Activated naive CD4-positive, alpha-beta T cell treated with anti-CD3 and anti-CD28 coated beads, Interleukin-2, amount 10 ng/mL, durations not matched to agents 7 days and 5 days (primary cell): ENCODE results near the gene PLPPR3.

Experiments
- CTCF ChIA-PET: fragments of 350-600 bp; sonication (Branson Sonifier 250); formaldehyde crosslinking; loops from one replicate; lab custom pipeline; 2021; ENCODE audit warnings: antibody characterized with exemption; lab: Charles Lee
- DNase-seq: peaks from one replicate; pipeline ENCODE4 v3.0.0-alpha.2; 2020
- H3K27ac Mint-ChIP-seq: one replicate; pipeline ENCODE4 v1.8.0; 2021; ENCODE audit warnings: mild to moderate bottlenecking, moderate library complexity, mixed read lengths
- H3K27me3 Mint-ChIP-seq: one replicate; pipeline ENCODE4 v1.8.0; 2021; ENCODE audit warnings: mild to moderate bottlenecking, mixed read lengths
- H3K36me3 Mint-ChIP-seq: one replicate; pipeline ENCODE4 v1.8.0; 2021; ENCODE audit warnings: mixed read lengths
- H3K4me1 Mint-ChIP-seq: one replicate; pipeline ENCODE4 v1.8.0; 2021; ENCODE audit warnings: mixed read lengths
- H3K4me3 Mint-ChIP-seq: one replicate; pipeline ENCODE4 v1.8.0; 2021; ENCODE audit warnings: mild to moderate bottlenecking, moderate library complexity, mixed read lengths
- H3K9me3 Mint-ChIP-seq: one replicate; pipeline ENCODE4 v1.8.0; 2021; ENCODE audit warnings: mixed read lengths

Gene PLPPR3

DNA sequence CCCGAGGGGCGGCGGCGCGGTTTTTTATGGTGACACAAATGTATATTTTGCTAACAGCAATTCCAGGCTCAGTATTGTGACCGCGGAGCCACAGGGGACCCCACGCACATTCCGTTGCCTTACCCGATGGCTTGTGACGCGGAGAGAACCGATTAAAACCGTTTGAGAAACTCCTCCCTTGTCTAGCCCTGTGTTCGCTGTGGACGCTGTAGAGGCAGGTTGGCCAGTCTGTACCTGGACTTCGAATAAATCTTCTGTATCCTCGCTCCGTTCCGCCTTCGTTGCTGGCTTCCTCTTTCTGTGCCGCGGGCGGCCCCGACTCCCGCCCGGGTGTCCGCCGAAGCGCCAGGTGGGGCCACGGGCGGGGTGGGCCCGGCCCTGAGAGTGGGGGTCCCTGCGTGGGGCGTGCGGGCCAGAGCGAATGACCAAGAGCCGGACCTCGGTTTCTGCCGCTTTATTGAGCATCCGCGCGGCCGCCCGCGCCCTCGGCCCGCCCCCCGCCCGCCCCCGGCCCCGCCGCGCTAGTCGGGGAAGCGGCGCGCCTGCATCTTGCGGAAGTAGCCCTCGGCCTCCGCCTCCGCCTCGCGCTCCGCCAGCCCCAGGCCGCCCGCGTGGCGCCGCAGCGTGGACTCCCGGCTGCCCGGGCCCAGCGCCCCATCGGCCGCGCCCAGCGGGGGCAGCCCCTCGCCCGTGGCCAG lies 9.6 kb downstream of the PLPPR3 start:
- CTCF ChIA-PET: no interaction called here
- H3K27me3 Mint-ChIP-seq: no peaks in the 10 kb centered on the region
- peaks cover 48% of the 10 kb centered on the region for H3K36me3 Mint-ChIP-seq
- no peak overlapping the region for H3K4me3 Mint-ChIP-seq
- H3K27ac Mint-ChIP-seq: no peak overlapping the region
- no peak for DNase-seq
- H3K9me3 Mint-ChIP-seq: no peaks in the 10 kb centered on the region
- H3K4me1 Mint-ChIP-seq: peaks cover 5% of the 10 kb centered on the region

DNA sequence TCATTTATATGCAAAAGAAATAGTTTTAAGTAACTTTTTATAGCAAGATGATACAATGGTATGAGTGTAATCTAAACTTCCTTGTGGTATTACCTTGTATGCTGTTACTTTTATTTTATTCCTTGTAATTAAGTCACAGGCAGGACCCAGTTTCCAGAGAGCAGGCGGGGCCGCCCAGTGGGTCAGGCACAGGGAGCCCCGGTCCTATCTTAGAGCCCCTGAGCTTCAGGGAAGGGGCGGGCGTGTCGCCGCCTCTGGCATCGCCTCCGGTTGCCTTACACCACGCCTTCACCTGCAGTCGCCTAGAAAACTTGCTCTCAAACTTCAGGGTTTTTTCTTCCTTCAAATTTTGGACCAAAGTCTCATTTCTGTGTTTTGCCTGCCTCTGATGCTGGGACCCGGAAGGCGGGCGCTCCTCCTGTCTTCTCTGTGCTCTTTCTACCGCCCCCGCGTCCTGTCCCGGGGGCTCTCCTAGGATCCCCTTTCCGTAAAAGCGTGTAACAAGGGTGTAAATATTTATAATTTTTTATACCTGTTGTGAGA lies 10.2 kb downstream of the PLPPR3 start:
- H3K27ac Mint-ChIP-seq: no peak overlapping the region
- H3K4me3 Mint-ChIP-seq: no peak overlapping the region
- DNase-seq: no peak
- CTCF ChIA-PET: no interaction called here
- peaks cover 51% of the 10 kb centered on the region for H3K36me3 Mint-ChIP-seq
- no peaks in the 10 kb centered on the region for H3K27me3 Mint-ChIP-seq
- no peaks in the 10 kb centered on the region for H3K9me3 Mint-ChIP-seq
- peaks cover 7% of the 10 kb centered on the region for H3K4me1 Mint-ChIP-seq

DNA sequence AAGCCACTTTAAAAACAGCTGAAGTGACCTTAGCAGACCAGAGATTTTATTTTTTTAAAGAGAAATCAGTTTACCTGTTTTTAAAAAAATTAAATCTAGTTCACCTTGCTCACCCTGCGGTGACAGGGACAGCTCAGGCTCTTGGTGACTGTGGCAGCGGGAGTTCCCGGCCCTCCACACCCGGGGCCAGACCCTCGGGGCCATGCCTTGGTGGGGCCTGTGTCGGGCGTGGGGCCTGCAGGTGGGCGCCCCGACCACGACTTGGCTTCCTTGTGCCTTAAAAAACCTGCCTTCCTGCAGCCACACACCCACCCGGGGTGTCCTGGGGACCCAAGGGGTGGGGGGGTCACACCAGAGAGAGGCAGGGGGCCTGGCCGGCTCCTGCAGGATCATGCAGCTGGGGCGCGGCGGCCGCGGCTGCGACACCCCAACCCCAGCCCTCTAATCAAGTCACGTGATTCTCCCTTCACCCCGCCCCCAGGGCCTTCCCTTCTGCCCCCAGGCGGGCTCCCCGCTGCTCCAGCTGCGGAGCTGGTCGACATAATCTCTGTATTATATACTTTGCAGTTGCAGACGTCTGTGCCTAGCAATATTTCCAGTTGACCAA lies 10.8 kb downstream of the PLPPR3 start:
- H3K4me3 Mint-ChIP-seq: no peak overlapping the region
- no peak for DNase-seq
- CTCF ChIA-PET: no interaction called here
- no peaks in the 10 kb centered on the region for H3K9me3 Mint-ChIP-seq
- no peaks in the 10 kb centered on the region for H3K27me3 Mint-ChIP-seq
- peaks cover 48% of the 10 kb centered on the region for H3K36me3 Mint-ChIP-seq
- H3K4me1 Mint-ChIP-seq: peaks cover 7% of the 10 kb centered on the region
- no peak overlapping the region for H3K27ac Mint-ChIP-seq

DNA sequence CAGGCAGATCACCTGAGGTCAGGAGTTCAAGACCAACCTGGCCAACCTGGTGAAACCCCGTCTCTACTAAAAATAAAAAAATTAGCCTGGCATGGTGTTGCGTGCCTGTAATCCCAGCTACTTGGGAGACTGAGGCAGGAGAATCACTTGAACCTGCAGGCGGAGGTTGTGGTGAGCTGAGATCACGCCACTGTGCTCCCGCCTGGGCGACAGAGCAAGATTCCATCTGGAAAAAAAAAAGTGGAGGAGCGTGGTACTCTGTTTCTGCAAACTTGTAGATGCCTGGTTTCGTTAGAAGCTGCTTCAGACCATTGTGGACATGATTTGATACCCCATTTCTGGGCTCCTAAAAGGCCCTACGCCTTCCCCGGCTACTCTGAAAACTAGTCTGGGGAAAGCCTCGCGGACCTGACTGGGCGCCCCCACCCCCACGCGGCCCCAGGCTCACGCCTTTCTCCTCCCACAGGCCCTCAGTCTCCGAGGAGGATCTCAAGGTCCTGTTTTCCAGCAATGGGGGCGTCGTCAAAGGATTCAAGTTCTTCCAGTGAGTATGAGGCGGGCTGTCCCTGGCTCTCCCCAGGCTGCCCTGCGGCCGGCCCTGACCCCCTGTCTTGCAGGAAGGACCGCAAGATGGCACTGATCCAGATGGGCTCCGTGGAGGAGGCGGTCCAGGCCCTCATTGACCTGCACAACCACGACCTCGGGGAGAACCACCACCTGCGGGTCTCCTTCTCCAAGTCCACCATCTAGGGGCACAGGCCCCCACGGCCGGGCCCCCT lies 11.5 kb downstream of the PLPPR3 start:
- Mint-ChIP-seq H3K4me1 (peaks cover 7% of the 10 kb centered on the region), H3K9me3 (no peaks in the 10 kb centered on the region), H3K27me3 (no peaks in the 10 kb centered on the region), H3K36me3 (peaks cover 48% of the 10 kb centered on the region), H3K27ac (no peak overlapping the region), H3K4me3 (no peak overlapping the region)
- no peak for DNase-seq
- CTCF ChIA-PET: no interaction called here

DNA sequence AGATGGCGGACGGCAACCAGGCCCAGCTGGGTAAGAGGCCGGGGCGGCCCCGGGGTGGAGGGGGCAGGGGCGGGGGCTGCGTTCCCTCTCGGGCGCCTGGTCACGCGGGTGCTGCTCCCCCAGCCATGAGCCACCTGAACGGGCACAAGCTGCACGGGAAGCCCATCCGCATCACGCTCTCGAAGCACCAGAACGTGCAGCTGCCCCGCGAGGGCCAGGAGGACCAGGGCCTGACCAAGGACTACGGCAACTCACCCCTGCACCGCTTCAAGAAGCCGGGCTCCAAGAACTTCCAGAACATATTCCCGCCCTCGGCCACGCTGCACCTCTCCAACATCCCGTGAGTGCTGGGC lies 13.4 kb downstream of the PLPPR3 start:
- peaks cover 46% of the 10 kb centered on the region for H3K36me3 Mint-ChIP-seq
- CTCF ChIA-PET: no interaction called here
- peaks cover 9% of the 10 kb centered on the region for H3K4me1 Mint-ChIP-seq
- H3K27ac Mint-ChIP-seq: no peak overlapping the region
- no peaks in the 10 kb centered on the region for H3K27me3 Mint-ChIP-seq
- no peak overlapping the region for H3K4me3 Mint-ChIP-seq
- DNase-seq: no peak
- H3K9me3 Mint-ChIP-seq: no peaks in the 10 kb centered on the region

DNA sequence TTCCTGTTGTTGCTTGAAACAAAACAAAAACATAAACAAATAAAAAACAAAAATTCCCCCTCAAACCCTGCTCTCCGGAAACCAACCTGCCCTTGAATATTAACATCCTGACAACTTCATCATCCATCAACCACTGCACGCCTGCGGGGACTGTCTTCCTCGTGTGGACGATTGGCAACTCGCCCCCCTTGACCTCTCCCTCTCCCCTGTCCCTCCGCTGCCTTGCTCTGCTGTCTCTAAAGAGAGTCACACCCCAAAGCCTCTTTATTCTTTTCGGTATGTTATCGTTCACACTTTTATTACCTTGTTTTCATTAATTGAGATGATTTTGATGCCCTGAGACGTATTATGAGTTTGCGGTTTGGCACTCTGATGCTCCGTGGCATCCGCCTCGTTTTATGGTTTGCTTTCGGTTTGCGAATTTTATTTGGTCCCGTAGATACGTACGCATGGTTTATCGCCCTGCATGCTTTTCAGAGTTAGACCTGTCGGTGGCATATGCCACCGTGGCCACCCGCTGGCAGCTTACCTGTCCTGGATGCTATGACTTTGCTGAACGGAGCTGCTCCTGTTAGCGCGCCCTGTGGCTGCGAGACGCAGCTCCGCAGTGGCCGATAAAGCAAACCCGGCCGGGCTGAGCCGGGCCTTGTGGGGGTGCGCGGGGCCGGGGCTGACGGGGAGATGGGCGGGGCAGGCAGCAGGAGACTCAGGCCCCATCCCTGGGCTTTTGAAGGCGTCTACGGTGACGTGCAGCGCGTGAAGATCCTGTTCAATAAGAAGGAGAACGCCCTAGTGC lies 13.9 kb downstream of the PLPPR3 start:
- H3K4me1 Mint-ChIP-seq: peaks cover 12% of the 10 kb centered on the region
- H3K9me3 Mint-ChIP-seq: no peaks in the 10 kb centered on the region
- H3K36me3 Mint-ChIP-seq: peaks cover 49% of the 10 kb centered on the region
- peak overlapping the region; percentile 64 for H3K27ac Mint-ChIP-seq
- CTCF ChIA-PET: no interaction called here
- no peak for DNase-seq
- H3K4me3 Mint-ChIP-seq: no peak overlapping the region
- no peaks in the 10 kb centered on the region for H3K27me3 Mint-ChIP-seq

DNA sequence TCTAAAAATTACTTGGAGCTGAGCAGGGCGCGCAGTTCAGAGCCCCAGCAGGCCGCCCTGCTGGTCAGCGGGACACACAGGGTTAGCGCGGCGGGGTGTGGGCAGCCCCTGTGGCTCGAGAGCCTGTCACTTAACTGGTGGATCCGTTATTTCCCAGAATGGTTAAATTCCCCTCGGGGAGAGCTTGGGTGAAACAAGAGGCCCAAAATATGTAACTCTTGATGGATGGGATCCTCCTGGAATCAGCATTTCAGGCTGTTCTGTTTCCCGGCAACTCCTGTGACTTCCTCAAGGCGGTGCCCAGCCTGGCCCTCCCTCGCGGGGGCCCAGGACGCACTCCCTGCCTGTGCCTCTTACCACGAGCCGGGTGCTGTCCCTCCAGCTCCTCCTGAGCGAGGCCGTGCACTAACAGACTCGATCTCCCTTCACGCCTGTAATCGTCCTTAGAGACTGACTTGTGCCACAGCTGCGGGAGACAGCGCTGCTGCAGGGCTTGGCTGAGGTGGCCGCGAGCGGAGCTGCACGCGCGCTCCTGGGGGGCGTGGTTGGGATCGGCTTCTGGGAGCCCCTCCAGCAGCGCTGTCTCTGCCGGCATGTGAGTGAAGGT lies 14.8 kb downstream of the PLPPR3 start:
- no peak overlapping the region for H3K27ac Mint-ChIP-seq
- H3K4me3 Mint-ChIP-seq: no peak overlapping the region
- CTCF ChIA-PET: no interaction called here
- DNase-seq: no peak
- H3K36me3 Mint-ChIP-seq: peaks cover 52% of the 10 kb centered on the region
- H3K4me1 Mint-ChIP-seq: peaks cover 22% of the 10 kb centered on the region
- no peaks in the 10 kb centered on the region for H3K27me3 Mint-ChIP-seq
- H3K9me3 Mint-ChIP-seq: no peaks in the 10 kb centered on the region

DNA sequence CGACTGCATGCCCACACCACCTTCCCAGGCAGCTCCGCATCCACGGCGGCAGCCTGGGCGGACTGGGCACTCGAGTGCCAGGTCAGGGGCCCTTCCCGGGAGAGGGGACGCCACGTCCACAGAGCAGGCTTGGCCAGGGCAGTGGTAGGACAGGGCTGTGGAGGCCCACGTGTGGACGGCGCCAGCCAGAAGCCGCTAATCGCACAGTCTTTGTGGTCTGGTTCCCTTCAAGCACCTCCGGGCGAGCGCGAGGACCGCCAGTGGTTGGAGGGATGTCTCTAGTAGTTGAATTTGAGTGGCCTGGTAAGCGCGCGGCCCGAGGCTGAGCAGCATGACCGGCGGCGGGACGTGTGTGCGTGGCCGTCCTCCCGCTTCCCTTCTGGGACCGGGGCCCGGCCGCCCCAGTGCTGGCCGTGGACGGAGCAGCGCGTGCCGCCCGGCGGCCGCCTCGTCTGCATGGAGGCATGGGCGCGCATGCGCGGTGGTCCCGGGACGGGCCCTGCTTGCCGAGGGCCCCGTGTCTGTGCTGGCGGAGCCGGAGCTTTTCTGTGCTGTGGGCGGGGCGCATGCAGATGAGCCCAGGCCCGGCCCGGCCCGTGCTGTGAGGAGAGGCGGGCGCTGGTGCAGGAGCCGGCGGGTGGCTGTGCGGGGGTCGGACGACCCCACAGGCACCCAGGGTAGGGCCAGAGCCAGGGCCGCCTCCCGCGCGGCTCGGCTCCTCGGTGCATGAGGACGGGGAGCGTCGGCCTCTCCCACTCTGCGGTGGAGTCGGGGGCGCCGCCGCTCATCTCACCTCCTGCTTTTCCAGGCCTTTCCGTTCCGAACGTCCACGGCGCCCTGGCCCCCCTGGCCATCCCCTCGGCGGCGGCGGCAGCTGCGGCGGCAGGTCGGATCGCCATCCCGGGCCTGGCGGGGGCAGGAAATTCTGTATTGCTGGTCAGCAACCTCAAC lies 15.9 kb downstream of the PLPPR3 start:
- peaks cover 49% of the 10 kb centered on the region for H3K36me3 Mint-ChIP-seq
- H3K27ac Mint-ChIP-seq: no peak overlapping the region
- DNase-seq: no peak
- no peaks in the 10 kb centered on the region for H3K9me3 Mint-ChIP-seq
- no peaks in the 10 kb centered on the region for H3K27me3 Mint-ChIP-seq
- peaks cover 32% of the 10 kb centered on the region for H3K4me1 Mint-ChIP-seq
- no peak overlapping the region for H3K4me3 Mint-ChIP-seq
- CTCF ChIA-PET: no interaction called here

DNA sequence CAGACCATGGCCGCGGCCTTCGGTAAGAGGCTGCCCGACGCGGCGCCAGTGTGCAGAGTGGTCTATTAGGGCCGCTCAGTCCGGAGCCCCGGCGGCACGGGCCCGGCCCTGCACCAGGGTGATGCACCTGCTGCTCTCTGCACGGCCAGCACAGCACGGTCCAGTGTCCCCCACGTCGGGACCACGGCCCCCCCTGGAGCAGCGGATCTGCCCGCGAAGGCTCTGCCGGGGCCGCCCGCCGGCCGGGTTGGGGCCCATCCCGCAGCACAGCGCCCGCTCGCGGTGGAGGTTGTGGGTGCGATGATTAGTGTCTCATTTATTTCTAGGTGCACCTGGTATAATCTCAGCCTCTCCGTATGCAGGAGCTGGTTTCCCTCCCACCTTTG lies 16.6 kb downstream of the PLPPR3 start:
- CTCF ChIA-PET: no interaction called here
- H3K4me3 Mint-ChIP-seq: no peak overlapping the region
- DNase-seq: no peak
- no peaks in the 10 kb centered on the region for H3K27me3 Mint-ChIP-seq
- no peaks in the 10 kb centered on the region for H3K9me3 Mint-ChIP-seq
- H3K4me1 Mint-ChIP-seq: peaks cover 38% of the 10 kb centered on the region
- no peak overlapping the region for H3K27ac Mint-ChIP-seq
- H3K36me3 Mint-ChIP-seq: peaks cover 49% of the 10 kb centered on the region

DNA sequence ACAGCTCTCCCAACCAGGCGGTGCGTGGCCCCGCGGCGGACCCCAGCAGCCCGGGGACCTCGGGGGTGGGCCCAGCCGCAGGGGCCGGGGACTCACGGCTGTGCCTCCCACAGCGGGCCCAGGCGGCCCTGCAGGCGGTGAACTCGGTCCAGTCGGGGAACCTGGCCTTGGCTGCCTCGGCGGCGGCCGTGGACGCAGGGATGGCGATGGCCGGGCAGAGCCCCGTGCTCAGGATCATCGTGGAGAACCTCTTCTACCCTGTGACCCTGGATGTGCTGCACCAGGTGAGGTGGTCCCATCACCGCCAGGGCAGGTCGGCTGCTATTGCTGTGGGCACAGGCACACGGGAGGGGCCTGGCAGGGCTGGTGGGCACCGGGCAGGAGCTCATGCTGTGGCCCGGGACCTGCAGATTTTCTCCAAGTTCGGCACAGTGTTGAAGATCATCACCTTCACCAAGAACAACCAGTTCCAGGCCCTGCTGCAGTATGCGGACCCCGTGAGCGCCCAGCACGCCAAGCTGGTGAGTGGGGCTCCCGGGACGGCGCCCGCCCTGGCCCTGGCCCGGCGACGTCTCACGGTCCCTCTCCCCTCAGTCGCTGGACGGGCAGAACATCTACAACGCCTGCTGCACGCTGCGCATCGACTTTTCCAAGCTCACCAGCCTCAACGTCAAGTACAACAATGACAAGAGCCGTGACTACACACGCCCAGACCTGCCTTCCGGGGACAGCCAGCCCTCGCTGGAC lies 17.2 kb downstream of the PLPPR3 start:
- H3K4me1 Mint-ChIP-seq: peaks cover 43% of the 10 kb centered on the region
- no peak overlapping the region for H3K4me3 Mint-ChIP-seq
- no peak overlapping the region for H3K27ac Mint-ChIP-seq
- no peak for DNase-seq
- H3K36me3 Mint-ChIP-seq: peaks cover 48% of the 10 kb centered on the region
- CTCF ChIA-PET: no interaction called here
- H3K27me3 Mint-ChIP-seq: no peaks in the 10 kb centered on the region
- no peaks in the 10 kb centered on the region for H3K9me3 Mint-ChIP-seq

DNA sequence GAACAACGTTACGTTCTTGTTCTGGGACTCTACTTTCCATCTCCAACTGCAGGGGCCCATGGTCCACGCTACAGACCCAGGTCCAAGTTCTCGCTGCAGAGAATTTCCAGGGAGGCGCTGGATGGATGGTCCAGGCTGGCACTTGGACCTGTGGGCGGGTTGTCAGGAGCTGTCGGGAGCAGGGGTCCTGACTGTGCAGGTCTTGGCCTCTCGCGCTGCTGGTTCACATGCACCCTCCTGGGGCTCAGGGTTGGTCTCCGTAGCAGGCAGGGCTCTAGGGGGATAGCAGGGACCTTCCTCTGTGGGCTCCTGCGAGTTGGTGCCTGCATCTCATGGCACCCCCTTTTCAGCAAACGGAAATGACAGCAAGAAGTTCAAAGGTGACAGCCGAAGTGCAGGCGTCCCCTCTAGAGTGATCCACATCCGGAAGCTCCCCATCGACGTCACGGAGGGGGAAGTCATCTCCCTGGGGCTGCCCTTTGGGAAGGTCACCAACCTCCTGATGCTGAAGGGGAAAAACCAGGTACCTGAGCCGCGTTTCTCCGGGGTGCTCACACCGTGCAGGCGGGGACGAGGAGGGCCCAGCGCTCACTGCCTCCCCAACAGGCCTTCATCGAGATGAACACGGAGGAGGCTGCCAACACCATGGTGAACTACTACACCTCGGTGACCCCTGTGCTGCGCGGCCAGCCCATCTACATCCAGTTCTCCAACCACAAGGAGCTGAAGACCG lies 17.9 kb downstream of the PLPPR3 start:
- Mint-ChIP-seq H3K36me3 (peaks cover 53% of the 10 kb centered on the region), H3K4me3 (no peak overlapping the region), H3K27ac (no peak overlapping the region), H3K9me3 (no peaks in the 10 kb centered on the region), H3K27me3 (no peaks in the 10 kb centered on the region), H3K4me1 (peaks cover 48% of the 10 kb centered on the region)
- CTCF ChIA-PET: no interaction called here
- DNase-seq: no peak

DNA sequence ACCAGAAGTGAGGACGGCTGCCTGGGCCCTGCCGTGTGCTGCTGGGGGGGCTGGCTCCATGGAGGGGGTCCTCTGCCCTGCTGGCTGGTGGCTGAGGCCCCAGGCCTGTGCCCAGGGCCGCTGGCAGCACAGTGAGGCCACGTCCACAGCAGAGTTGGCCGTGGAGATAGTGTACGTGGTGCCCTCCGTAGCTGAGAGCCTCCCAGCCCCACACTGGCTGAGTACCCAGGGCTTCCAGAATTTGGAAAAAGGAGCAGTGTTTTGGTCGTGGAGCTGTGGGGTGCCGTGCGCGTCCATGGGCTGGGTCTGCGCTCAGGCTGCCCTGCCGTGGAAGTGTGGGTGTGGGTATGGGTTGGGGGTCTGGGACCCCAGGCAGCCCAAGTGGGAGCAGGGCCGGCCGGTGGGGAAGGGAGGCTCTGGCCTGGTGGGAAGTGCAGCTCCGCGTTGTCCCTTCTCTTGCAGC lies 18.6 kb downstream of the PLPPR3 start:
- H3K36me3 Mint-ChIP-seq: peaks cover 56% of the 10 kb centered on the region
- H3K9me3 Mint-ChIP-seq: no peaks in the 10 kb centered on the region
- no peak overlapping the region for H3K4me3 Mint-ChIP-seq
- no peak overlapping the region for H3K27ac Mint-ChIP-seq
- H3K27me3 Mint-ChIP-seq: no peaks in the 10 kb centered on the region
- no peak for DNase-seq
- H3K4me1 Mint-ChIP-seq: peaks cover 48% of the 10 kb centered on the region
- CTCF ChIA-PET: no interaction called here
